C4-2B (cell line): ENCODE data around the gene RNF225.

Experiments
- H3K27ac ChIP-seq: fragments of 450-650 bp; 2 replicates; pipeline ENCODE4 v1.5.1; 2017
- ZFX ChIP-seq: fragments of 450-650 bp; IDR thresholded peaks from 2 replicates; pipeline ENCODE4 v1.6.1; 2017
- TF ChIP-seq, protein P1 (sequence below): fragments of 450-650 bp; conservative IDR thresholded peaks from 2 replicates; pipeline ENCODE4 v1.5.1; 2017; ENCODE audit warnings: mild to moderate bottlenecking

The RNF225 gene

DNA sequence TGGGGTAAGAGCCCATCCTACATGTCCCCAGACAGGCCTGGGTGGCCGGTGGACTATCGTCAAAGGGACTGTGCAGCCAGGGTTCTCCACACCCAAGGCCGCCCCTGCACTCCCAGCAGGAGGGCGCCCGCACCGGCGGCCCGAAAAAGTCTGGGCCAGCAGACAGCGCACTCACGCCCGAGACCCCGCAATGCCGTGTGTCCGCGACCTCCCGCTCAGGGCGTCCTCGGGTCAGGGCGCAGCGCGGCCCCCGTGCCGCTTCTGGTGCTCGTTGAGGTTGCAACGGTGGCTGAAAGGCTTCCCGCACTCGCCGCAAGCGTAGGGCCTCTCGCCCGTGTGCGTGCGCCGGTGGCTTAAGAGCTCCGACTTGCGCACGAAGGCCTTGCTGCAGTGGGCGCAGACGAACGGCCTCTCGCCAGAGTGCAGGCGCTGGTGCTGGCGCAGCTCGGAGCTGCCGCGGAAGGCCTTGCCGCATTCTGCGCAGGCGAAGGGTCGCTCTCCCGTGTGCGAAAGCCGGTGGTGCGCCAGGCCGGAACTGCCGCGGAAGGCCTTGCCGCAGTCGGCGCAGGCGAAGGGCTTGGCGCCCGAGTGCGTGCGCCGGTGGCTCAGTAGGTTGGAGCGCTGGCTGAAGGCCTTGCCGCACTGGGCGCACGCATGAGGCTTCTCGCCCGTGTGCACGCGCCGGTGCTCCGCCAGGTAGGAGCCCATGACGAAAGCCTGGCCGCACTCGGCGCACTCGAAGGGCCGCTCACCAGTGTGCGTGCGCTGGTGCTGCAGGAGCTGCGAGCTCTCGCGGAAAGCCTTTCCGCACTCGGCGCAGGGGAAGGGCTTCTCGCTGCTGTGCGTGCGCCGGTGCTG is 39.3 kb upstream of the RNF225 start:
- TF ChIP-seq, protein P1, sequence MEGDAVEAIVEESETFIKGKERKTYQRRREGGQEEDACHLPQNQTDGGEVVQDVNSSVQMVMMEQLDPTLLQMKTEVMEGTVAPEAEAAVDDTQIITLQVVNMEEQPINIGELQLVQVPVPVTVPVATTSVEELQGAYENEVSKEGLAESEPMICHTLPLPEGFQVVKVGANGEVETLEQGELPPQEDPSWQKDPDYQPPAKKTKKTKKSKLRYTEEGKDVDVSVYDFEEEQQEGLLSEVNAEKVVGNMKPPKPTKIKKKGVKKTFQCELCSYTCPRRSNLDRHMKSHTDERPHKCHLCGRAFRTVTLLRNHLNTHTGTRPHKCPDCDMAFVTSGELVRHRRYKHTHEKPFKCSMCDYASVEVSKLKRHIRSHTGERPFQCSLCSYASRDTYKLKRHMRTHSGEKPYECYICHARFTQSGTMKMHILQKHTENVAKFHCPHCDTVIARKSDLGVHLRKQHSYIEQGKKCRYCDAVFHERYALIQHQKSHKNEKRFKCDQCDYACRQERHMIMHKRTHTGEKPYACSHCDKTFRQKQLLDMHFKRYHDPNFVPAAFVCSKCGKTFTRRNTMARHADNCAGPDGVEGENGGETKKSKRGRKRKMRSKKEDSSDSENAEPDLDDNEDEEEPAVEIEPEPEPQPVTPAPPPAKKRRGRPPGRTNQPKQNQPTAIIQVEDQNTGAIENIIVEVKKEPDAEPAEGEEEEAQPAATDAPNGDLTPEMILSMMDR = no peak
- no peak for TF ChIP-seq ZFX
- H3K27ac ChIP-seq = no peak overlapping the region

DNA sequence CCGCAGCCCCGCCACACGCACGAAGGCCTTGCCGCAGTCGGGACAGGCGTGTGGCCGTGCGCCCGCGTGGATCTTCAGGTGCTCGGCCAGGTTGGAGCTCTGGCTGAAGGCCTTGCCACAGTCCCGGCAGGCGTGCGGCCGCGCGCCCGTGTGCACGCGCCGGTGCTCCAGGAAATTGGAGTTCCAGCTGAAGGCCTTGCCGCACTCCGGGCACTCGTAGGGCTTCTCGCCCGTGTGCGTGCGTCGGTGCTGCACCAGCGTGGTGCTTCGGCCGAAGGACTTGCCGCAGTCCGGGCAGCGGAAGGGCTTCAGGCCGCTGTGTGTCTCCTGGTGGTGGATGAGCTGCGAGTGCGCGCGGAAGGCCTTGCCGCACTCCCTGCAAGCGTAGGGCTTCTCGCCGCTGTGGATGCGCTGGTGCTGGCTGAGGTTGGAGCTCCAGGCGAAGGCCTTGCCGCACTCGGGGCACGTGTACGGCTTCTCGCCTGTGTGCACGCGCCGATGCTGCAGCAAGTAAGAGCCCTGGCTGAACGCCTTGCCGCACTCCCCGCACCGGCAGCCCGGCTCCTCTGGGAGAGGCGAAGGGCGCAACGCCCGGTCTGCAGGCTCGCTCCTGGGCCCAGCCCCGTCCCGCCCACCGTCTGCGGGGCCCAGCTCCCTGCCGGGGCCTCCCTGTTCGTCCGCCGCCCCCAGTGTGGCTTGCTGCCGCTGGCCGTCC is 38.5 kb upstream of the RNF225 start:
- TF ChIP-seq, protein P1 = no peak
- TF ChIP-seq ZFX = no peak
- no peak overlapping the region for H3K27ac ChIP-seq

DNA sequence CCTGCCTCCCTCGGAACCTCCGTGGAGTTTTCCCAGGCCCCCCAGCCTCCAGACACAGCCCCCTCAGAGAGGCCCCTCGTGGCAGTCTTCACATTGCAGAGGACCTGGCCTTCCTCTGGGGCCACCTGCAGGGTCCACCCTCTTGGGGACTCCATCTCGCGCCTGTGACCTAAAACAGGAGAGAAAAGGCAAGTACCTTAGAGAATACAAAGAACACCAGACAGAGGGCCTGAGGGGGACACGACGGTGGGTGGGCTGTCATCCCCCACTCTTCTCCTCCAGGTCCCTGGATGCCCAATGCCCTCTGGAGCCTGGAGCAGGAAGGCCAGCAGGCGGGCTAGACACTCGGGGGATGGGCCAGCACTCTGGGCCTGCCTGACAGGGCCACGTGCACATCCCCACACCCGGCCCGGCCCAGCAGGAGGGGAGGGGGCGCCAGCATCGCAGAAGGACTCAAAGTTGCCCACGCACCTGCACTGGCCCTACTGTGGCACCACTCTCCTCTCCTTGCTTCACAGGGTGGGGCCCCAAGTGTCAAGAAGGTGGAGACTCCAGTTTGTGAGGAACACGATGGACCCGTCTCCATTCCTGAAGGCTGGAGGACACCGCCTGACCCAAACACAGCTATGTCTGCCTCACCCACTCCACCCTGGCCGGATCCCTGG is 37.8 kb upstream of the RNF225 start:
- no peak overlapping the region for H3K27ac ChIP-seq
- TF ChIP-seq, protein P1 = no peak
- TF ChIP-seq ZFX = no peak

DNA sequence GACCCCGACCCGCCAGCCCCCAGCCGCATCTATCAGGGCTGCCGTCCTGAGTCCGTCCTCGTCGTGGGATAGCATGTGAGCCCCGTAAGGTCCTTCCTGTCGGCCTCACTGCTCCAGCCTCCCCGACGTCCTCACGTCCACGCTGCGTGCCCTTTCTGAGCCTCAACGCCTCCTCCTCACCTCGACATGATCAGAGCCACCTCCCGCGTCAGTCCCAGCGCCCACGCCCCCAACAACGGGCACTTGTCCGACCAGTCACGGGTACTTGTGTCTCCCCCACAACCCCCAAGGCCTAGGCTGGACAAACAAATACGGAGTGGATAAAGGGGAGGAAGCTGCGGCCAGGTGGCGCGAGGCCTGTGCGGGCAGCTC is 33.6 kb upstream of the RNF225 start:
- peak overlapping the region; percentile 88 for H3K27ac ChIP-seq
- TF ChIP-seq, protein P1 = no peak
- TF ChIP-seq ZFX = no peak

DNA sequence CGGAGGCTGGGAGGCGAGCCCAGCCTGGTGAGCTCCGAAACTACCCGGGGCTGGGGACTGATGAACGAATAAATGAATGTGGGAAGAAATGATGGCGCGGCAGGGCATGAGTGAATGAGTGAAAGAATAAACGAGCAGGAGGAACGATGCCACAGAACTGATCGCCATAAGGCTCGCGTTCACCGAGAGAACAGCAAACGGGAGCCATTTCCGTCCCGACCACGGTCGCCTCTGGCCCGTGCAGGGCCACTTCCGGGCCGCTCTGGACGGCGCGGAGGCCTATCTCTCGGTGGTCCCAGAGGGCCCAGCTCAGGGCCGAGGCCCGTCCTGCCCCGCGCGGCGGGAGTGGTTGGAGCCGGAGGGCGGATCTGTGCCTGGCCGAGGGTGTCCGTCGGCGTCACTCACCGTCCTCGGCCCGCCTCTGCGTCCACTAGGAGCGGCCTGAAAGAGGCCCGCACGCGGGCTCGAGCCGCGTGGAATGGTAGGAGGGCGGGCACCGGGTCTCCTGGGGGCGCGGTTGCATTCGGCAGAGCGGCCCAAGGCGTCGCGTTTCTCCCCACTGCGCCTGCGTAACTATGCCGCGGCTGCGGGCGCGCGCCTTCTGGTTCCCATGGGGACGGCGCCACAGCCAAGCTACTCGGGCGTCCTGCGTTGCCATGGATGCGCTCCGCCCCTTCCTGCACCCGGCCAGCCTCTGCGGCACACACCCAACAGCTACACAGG is 33.0 kb upstream of the RNF225 start, which contains the start of gene ZNF497:
TSS of gene ZNF497 (minus strand) at position 480 of the 723 bp plus-strand sequence. CDS start 5,116 bp downstream, outside the sequence.
- H3K27ac ChIP-seq = peak within 1 kb of the TSS; percentile 88
- TF ChIP-seq, protein P1 = no peak
- peak; percentile 93 for TF ChIP-seq ZFX

DNA sequence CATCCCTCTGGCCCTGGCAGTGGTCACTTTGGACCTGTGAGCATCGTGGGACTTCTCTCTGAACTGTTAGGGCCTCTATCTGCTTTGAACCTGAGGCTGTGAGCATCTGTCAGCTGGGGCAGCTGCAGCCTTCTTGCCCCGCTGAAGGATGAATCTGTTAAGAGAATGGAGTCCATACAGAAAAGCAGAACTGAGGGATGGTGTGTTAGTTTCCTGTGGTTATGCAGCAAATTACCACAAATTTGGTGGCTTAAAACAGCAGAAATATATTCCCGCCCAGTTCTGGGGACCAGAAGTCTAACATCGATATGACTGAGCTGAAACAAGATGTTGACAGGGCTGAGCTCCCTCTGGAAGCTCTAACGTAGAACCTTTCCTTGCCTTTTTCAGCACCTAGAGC is 31.3 kb upstream of the RNF225 start:
- H3K27ac ChIP-seq = no peak overlapping the region
- TF ChIP-seq ZFX = no peak
- TF ChIP-seq, protein P1 = no peak
